ENCODE results near the gene CPT1B. TPM values are rescaled to one million over a fixed set of nuclear protein-coding genes. Genes with fewer than 3 reads are reported as not detected.
"Not testable (repeated sequence)": the region's sequence is repeated elsewhere in the genome, so short reads cannot be mapped to it uniquely, and the experiment has no call there.

The CPT1B gene
- total and polyA plus RNA-seq, 2 experiments from 2014 or later: 5.6 to 14.4 TPM

DNA sequence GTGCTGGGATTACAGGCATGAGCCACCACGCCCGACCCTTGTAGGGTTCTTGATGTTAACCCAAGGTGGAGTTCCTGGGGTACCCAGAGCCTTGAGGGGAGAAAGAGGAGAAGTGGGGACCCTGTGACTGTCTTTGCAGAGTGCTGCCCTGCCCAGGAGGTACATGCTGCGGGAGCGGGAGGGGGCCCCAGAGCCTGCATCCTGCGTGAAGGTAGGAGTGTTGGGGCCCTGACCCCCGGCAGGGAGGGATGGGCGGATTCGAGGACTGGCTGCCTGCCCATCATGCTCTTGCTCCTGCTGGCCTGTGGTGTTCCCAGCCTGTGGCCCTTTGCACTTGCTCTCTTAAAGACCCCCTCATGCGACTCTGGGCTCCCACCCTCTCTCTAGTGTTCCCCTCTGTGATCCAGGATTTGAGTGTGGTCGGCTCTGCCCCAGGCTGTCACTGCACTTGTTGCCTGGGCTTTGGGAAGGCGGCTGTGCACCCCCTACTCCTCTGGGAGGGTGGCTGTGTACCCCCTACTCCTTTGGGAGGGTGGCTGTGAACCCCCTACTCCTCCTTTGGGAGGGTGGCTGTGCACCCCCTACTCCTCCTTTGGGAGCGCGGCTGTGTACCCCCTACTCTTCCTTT lies 57.3 kb downstream of the CPT1B start (continued):
- TF ChIP-seq, protein P1, sequence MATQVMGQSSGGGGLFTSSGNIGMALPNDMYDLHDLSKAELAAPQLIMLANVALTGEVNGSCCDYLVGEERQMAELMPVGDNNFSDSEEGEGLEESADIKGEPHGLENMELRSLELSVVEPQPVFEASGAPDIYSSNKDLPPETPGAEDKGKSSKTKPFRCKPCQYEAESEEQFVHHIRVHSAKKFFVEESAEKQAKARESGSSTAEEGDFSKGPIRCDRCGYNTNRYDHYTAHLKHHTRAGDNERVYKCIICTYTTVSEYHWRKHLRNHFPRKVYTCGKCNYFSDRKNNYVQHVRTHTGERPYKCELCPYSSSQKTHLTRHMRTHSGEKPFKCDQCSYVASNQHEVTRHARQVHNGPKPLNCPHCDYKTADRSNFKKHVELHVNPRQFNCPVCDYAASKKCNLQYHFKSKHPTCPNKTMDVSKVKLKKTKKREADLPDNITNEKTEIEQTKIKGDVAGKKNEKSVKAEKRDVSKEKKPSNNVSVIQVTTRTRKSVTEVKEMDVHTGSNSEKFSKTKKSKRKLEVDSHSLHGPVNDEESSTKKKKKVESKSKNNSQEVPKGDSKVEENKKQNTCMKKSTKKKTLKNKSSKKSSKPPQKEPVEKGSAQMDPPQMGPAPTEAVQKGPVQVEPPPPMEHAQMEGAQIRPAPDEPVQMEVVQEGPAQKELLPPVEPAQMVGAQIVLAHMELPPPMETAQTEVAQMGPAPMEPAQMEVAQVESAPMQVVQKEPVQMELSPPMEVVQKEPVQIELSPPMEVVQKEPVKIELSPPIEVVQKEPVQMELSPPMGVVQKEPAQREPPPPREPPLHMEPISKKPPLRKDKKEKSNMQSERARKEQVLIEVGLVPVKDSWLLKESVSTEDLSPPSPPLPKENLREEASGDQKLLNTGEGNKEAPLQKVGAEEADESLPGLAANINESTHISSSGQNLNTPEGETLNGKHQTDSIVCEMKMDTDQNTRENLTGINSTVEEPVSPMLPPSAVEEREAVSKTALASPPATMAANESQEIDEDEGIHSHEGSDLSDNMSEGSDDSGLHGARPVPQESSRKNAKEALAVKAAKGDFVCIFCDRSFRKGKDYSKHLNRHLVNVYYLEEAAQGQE (IDR thresholded peaks at IDR 0.05; ENCODE audit: unreplicated experiment): no peak
- TF ChIP-seq ZNF331 (CRISPR knock-in tag; IDR thresholded peaks at IDR 0.05; ENCODE audit: low read depth) (no peak), EZH2phosphoT487 (IDR thresholded peaks at IDR 0.05; ENCODE audit: unreplicated experiment) (no peak), CREB1 (CRISPR knock-in tag; IDR thresholded peaks at IDR 0.05; ENCODE audit: low read depth) (no peak)

DNA sequence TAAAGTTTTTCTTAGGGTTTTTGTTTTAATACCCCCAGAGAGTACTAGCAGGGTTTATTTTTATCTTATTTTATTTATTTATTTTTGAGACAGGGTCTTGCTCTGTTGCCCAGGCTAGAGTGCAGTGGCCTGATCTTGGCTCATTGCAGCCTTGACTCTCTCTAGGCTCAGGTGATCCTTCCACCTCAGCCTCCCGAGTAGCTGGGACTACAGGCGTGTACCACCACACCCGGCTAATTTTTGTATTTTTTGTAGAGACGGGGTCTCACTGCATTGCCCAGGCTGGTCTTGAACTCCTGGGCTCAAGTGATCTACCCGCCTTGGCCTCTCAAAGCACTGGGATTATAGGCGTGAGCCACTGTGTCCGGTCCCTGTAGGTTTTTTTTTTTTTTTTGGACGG lies 58.0 kb downstream of the CPT1B start:
- peaks cover 22% of the 10 kb centered on the region for H3K36me3 Mint-ChIP-seq (ENCODE audit: low read depth)
- not testable (repeated sequence) for H3K79me2 ChIP-seq (replicated peaks; ENCODE audit: insufficient read depth); H3K36me3 ChIP-seq (ENCODE audit: insufficient read depth); ATAC-seq; H3K27ac ChIP-seq (ENCODE audit: low read depth); H3K27me3 ChIP-seq (ENCODE audit: insufficient read depth); H2AFZ ChIP-seq; H3K4me3 ChIP-seq; H3K4me1 ChIP-seq (ENCODE audit: insufficient read depth); H3F3A ChIP-seq (replicated peaks; ENCODE audit: low read depth); H4K20me1 ChIP-seq (replicated peaks; ENCODE audit: insufficient read depth); DNase-seq (ENCODE audit: low spot score); H3K4me1 Mint-ChIP-seq; H3K27ac Mint-ChIP-seq; H3K9me3 Mint-ChIP-seq; H3K4me2 ChIP-seq; H3K9me2 ChIP-seq (ENCODE audit: insufficient read depth); H3K4me3 Mint-ChIP-seq
- peaks cover 11% of the 10 kb centered on the region for H3K27me3 Mint-ChIP-seq (ENCODE audit: insufficient read depth, low read depth, poor library complexity)

DNA sequence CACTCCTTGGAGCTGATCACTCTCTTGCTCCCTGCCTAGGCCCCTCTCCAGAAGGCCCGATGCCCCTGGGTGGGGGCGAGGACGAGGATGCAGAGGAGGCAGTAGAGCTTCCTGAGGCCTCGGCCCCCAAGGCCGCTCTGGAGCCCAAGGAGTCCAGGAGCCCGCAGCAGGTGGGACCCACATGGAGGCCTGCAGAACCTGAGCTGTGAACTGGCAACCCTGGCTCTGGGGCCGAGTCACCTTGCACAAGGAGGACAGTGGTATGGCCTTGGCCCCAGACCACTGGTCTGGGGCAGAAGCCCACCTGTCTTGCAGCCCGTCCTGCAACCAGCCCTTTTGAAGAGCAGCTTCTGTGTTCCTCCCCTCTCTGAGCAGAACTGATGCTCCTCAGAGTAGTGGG lies 59.1 kb downstream of the CPT1B start:
- TF ChIP-seq POLR2AphosphoS5 (IDR thresholded peaks at IDR 0.05; ENCODE audit: low read depth): no peak
- TF ChIP-seq, protein P1 (IDR thresholded peaks at IDR 0.05; ENCODE audit: unreplicated experiment): no peak
- Mint-ChIP-seq H3K27ac (no peak overlapping the region), H3K4me1 (no peaks in the 10 kb centered on the region), H3K36me3 (ENCODE audit: low read depth) (peaks cover 17% of the 10 kb centered on the region), H3K4me3 (no peak overlapping the region), H3K9me3 (no peaks in the 10 kb centered on the region; the same call in 2 of the 3 replicates), H3K27me3 (ENCODE audit: insufficient read depth, low read depth, poor library complexity) (peaks cover 6% of the 10 kb centered on the region)
- no peak overlapping the region for H3K4me3 ChIP-seq
- H3K9me2 ChIP-seq (ENCODE audit: insufficient read depth): no peaks in the 10 kb centered on the region
- no peak overlapping the region for H2AFZ ChIP-seq
- H3K27me3 ChIP-seq (ENCODE audit: insufficient read depth): no peaks in the 10 kb centered on the region
- no peak overlapping the region for H3K27ac ChIP-seq (ENCODE audit: low read depth)
- ATAC-seq (no peak), DNase-seq (ENCODE audit: low spot score) (no peak)
- H3K79me2 ChIP-seq (replicated peaks; ENCODE audit: insufficient read depth): peaks cover 14% of the 10 kb centered on the region
- no peak overlapping the region for H3K4me2 ChIP-seq
- H4K20me1 ChIP-seq (replicated peaks; ENCODE audit: insufficient read depth): peaks cover 6% of the 10 kb centered on the region; the same call in 1 of the 2 replicates
- H3K4me1 ChIP-seq (ENCODE audit: insufficient read depth): no peaks in the 10 kb centered on the region
- H3K36me3 ChIP-seq (ENCODE audit: insufficient read depth): no peaks in the 10 kb centered on the region; the same call in 1 of the 2 replicates
- H3F3A ChIP-seq (replicated peaks; ENCODE audit: low read depth): no peaks in the 10 kb centered on the region

Other genes starting within 250 kb of the CPT1B start
- 37.5 and 45.8 TPM in 2 replicates for gene PPP6R2, start 235.1 kb downstream of the CPT1B start, total RNA-seq (2014; rRNA removed; shearing (Covaris generic))
- gene PPP6R2, start 235.1 kb downstream of the CPT1B start, polyA plus RNA-seq (2016; fragmentation: Nextera tagmentation; extraction: Ambion mirVana): 11.9 and 13.4 TPM in 2 replicates
- 83.2 and 85.4 TPM in 2 replicates for gene SBF1, start 103.4 kb downstream of the CPT1B start, total RNA-seq (2014; rRNA removed; shearing (Covaris generic))
- gene SBF1, start 103.4 kb downstream of the CPT1B start, polyA plus RNA-seq (2016; fragmentation: Nextera tagmentation; extraction: Ambion mirVana): 23.3 and 26.5 TPM in 2 replicates
- gene ADM2, start 96.9 kb downstream of the CPT1B start, total RNA-seq (2014; rRNA removed; shearing (Covaris generic)): 7.1 and 12.8 TPM in 2 replicates
- gene ADM2, start 96.9 kb downstream of the CPT1B start, polyA plus RNA-seq (2016; fragmentation: Nextera tagmentation; extraction: Ambion mirVana): 3.3 and 3.5 TPM in 2 replicates
- 0.16 TPM in 1 of 2 replicates, not detected in the other for gene MIOX, start 91.6 kb downstream of the CPT1B start, total RNA-seq (2014; rRNA removed; shearing (Covaris generic))
- not detected in 2 replicates for gene MIOX, start 91.6 kb downstream of the CPT1B start, polyA plus RNA-seq (2016; fragmentation: Nextera tagmentation; extraction: Ambion mirVana)
- gene LMF2, start 70.7 kb downstream of the CPT1B start, total RNA-seq (2014; rRNA removed; shearing (Covaris generic)): 30.7 and 36.3 TPM in 2 replicates
- 14.6 and 15.6 TPM in 2 replicates for gene LMF2, start 70.7 kb downstream of the CPT1B start, polyA plus RNA-seq (2016; fragmentation: Nextera tagmentation; extraction: Ambion mirVana)
- gene NCAPH2, start 70.2 kb downstream of the CPT1B start, total RNA-seq (2014; rRNA removed; shearing (Covaris generic)): 76.1 and 77.5 TPM in 2 replicates
- 52.2 and 60.7 TPM in 2 replicates for gene NCAPH2, start 70.2 kb downstream of the CPT1B start, polyA plus RNA-seq (2016; fragmentation: Nextera tagmentation; extraction: Ambion mirVana)
- gene SCO2, start 52.8 kb downstream of the CPT1B start, total RNA-seq (2014; rRNA removed; shearing (Covaris generic)): 1.6 and 4.9 TPM in 2 replicates
- gene SCO2, start 52.8 kb downstream of the CPT1B start, polyA plus RNA-seq (2016; fragmentation: Nextera tagmentation; extraction: Ambion mirVana): 1.1 and 2.6 TPM in 2 replicates
- 0.28 and 1.2 TPM in 2 replicates for gene TYMP, start 48.4 kb downstream of the CPT1B start, total RNA-seq (2014; rRNA removed; shearing (Covaris generic))
- gene TYMP, start 48.4 kb downstream of the CPT1B start, polyA plus RNA-seq (2016; fragmentation: Nextera tagmentation; extraction: Ambion mirVana): 1.8 and 1.9 TPM in 2 replicates
- 0.58 TPM in 1 of 2 replicates, not detected in the other for gene KLHDC7B, start 32.5 kb downstream of the CPT1B start, total RNA-seq (2014; rRNA removed; shearing (Covaris generic))
- gene KLHDC7B, start 32.5 kb downstream of the CPT1B start, polyA plus RNA-seq (2016; fragmentation: Nextera tagmentation; extraction: Ambion mirVana): not detected in 2 replicates
- gene SYCE3, start 15.5 kb downstream of the CPT1B start, total RNA-seq (2014; rRNA removed; shearing (Covaris generic)): not detected in 2 replicates
- gene SYCE3, start 15.5 kb downstream of the CPT1B start, polyA plus RNA-seq (2016; fragmentation: Nextera tagmentation; extraction: Ambion mirVana): not detected in 2 replicates
- 51.2 and 67.0 TPM in 2 replicates for gene CHKB, start 4.4 kb upstream of the CPT1B start, total RNA-seq (2014; rRNA removed; shearing (Covaris generic))
- gene CHKB, start 4.4 kb upstream of the CPT1B start, polyA plus RNA-seq (2016; fragmentation: Nextera tagmentation; extraction: Ambion mirVana): 61.6 and 63.7 TPM in 2 replicates
- 2.8 and 3.5 TPM in 2 replicates for gene MAPK8IP2, start 22.4 kb upstream of the CPT1B start, total RNA-seq (2014; rRNA removed; shearing (Covaris generic))
- gene MAPK8IP2, start 22.4 kb upstream of the CPT1B start, polyA plus RNA-seq (2016; fragmentation: Nextera tagmentation; extraction: Ambion mirVana): 0.15 and 0.16 TPM in 2 replicates
- 8.2 and 8.6 TPM in 2 replicates for gene ARSA, start 49.7 kb upstream of the CPT1B start, total RNA-seq (2014; rRNA removed; shearing (Covaris generic))
- 7.1 and 8.1 TPM in 2 replicates for gene ARSA, start 49.7 kb upstream of the CPT1B start, polyA plus RNA-seq (2016; fragmentation: Nextera tagmentation; extraction: Ambion mirVana)
- gene SHANK3, start 94.4 kb upstream of the CPT1B start, total RNA-seq (2014; rRNA removed; shearing (Covaris generic)): 4.9 and 5.1 TPM in 2 replicates
- 0.52 and 0.56 TPM in 2 replicates for gene SHANK3, start 94.4 kb upstream of the CPT1B start, polyA plus RNA-seq (2016; fragmentation: Nextera tagmentation; extraction: Ambion mirVana)
- 2.2 TPM in 1 of 2 replicates, not detected in the other for gene ACR, start 159.8 kb upstream of the CPT1B start, total RNA-seq (2014; rRNA removed; shearing (Covaris generic))
- gene ACR, start 159.8 kb upstream of the CPT1B start, polyA plus RNA-seq (2016; fragmentation: Nextera tagmentation; extraction: Ambion mirVana): not detected in 2 replicates
- 11.5 and 11.8 TPM in 2 replicates for gene RABL2B, start 205.2 kb upstream of the CPT1B start, total RNA-seq (2014; rRNA removed; shearing (Covaris generic))
- gene RABL2B, start 205.2 kb upstream of the CPT1B start, polyA plus RNA-seq (2016; fragmentation: Nextera tagmentation; extraction: Ambion mirVana): 9.7 and 10.8 TPM in 2 replicates

Measured in GM23338 (cell line).